NCI-H2081 treated with DMSO at 0.1 percent for 48 hours (cell line): ENCODE measurements around the gene MSH2.
A peak's percentile ranks its signal among the peaks of the same experiment; 100 is the strongest.

ENCODE experiments used
- DNase-seq: peaks from one replicate; lab custom pipeline; 2025; lab: John Stamatoyannopoulos, UW

The MSH2 gene

GRCh38 chr2:47508641-47509040 lies 105.7 kb downstream of the MSH2 start:
- no peak for DNase-seq

- no peak for DNase-seq
These were observed 106.3 kb downstream of the MSH2 start for GRCh38 chr2:47509250-47509649.

DNA sequence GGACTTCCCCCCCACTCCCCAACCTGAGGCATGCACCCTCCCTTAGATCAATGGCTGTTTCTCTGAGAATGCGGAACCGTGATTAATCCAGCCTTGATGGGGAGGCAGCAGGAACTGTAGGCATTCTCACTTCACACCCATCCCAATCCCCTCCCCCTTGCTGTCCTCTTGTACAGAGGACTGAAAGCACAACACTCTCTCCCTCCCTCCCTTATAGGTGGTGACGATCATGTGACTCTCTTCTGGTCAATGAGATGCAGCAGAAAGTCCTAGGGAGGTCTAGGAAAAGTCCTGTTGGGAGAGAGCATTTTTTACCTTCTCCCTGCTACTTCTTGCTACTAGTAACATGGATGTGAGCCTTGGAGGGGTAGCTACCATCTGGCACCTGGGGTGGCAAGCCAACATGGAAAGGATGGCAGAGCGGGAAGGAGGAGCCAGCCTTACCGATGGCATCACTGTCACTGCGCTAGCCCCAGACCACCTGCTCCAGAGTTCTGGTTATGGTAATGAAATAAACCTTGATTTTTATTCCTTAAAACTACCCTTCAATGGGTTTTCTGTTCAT lies 106.9 kb downstream of the MSH2 start:
- no peak for DNase-seq

GRCh38 chr2:47510745-47511144 lies 107.8 kb downstream of the MSH2 start:
- no peak for DNase-seq

DNA sequence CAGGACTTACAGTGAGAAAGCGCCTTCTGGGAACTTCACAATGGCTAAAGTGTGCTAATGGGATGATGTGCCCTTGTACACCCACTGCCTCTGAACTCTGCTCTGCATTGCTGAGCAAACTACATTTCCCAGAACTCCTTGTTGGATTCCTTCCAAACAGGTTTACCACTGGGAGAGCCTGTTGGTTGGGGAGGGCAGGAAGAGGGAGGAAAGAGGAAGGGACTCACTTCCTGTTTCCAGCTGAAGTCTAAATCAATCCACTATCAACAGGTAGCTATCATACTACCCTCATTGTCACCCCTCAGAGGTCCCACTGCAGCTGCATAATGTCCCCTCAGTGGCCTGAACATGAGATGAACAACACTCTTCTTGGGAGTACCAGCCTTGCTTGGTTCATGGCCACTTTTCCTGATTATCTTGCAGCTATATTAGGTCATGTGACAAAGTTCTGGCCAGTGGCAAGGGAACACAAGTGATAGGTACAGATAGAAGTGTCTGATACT lies 109.7 kb downstream of the MSH2 start:
- DNase-seq, result no peak

- DNase-seq, result no peak
These were observed 111.1 kb downstream of the MSH2 start for GRCh38 chr2:47513981-47514520.

DNA sequence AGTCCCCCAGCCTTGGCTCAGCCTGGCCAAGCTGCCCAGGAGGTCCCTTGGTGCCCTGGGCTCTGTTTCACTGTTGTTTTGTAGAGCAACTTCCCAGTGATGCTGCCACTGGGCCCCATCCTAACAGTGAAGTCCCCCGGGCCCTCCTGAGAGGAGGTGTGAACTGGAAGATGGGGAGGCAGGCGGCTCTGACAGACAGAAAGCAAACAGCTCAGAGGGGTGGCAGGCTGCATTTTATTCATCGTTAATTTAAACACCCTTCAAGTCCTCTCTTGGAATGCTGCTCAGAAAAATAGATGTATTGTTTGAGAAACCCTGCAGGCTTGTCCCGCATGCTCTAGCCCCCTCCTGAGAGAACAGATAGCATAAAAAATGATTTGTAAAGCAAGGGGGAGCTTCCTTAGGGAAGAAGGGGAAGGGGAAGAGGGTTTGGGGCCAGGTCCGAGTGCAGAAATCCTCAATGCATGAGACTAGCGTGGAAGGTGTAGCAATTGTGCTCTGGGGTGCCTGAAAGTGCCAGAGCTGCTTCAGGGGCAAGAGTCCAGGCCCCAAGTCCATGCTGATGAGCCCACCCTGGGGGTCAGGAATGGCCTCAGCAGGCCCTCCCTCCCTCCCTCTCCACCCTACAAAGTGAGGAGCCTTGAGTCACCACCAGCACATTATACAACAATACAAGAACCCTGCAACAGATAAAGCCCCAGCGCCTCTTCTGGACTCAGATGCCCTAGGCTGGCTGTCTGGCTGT lies 113.6 kb downstream of the MSH2 start:
- DNase-seq, result no peak

DNA sequence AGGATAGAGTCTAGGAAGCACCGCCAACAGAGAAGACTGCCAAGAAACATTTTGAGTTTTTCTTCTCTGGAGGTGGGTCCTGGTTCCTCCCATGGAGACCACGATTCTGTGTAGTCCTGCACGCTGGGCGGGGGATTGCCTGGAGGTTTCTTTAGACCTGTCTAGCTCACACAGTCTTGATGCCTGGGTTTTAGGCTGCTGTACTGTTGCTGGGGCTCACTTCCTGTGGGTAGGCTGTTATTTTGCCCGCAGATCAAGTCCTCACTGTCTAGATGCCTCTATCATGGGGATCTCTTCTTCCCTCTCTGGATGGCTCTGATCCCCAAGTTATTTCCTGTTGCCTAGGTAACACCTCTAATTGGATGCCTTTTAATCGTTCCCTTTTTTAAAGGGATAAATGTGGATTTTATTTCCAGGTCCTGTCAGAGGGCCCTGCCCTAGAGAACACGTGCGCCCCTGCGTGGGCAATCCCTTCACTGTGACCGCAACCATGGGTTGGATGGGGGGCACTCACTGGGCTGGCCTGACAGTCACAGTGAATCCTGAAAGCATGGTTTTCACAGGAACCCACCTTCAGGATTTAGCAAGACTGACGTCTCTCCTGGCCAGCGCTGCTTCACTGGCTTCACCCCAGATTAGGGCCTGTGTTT lies 115.7 kb downstream of the MSH2 start:
- DNase-seq, result no peak

DNA sequence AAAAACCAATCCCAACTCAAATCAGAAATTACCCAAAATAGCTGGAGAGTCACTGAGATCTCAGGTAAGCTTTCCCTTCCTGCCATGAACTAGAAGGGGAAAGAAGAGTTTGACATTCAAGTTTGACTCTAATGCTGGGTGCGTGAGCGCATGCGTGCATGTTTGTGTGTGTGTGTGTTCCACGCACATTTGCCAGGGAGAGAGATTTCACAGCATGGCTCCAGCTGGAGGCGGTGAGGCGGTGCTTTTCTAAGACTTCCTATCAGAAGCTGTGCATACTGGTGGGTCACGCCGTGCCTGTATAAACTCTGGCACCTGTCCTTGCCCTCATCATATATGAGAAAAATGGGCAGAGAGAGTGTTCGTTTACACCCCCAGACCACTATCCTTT lies 116.2 kb downstream of the MSH2 start:
- no peak for DNase-seq

- DNase-seq, result no peak
These were observed 116.8 kb downstream of the MSH2 start for GRCh38 chr2:47519604-47520301.

DNA sequence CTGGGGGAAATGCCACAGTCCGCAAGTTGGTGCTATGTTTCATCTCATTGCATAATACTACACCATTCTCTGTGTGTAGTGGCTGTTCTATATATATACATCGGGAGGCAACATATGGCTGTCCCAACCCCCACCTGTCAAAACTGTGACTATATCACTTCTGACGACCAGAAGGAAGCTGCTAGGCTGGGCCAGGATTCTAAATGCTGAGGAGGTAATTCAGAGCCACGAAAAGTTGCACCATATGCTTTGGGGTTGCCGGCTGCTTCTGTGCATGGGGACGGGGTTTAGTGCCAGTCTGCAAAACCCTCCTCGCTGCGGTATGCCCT lies 117.3 kb downstream of the MSH2 start:
- DNase-seq, result no peak

GRCh38 chr2:47520825-47521665 lies 118.1 kb downstream of the MSH2 start:
- peak; percentile 62 for DNase-seq

DNA sequence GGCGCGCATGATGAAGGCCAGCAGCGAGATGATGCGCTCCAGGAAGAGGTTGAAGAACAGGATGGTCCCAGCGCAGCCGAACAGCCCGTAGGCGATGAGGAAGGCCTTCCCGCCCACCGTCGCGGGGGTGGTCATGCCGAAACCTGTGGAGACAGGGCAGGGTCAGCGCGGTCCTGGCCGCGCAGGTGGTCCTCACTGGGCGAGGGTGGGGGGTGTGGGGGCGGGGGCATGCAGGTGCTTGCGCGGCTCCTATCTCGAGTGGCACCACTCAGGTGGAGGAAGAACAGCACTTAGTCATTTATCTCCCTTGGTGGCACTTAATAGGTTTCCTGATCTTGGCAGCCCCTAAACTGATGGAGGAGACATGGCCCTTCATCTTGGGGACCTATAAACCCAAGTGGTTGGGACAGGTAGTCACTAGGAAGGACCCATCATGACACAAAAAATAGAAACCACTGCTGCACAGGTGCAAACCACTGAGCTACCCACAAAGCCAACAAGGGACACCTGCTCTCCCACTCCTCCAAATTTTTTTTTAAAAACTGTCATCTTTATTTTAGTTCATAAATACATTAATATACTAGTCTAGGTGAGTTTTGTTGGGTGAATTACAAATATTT lies 118.8 kb downstream of the MSH2 start:
- no peak for DNase-seq

DNA sequence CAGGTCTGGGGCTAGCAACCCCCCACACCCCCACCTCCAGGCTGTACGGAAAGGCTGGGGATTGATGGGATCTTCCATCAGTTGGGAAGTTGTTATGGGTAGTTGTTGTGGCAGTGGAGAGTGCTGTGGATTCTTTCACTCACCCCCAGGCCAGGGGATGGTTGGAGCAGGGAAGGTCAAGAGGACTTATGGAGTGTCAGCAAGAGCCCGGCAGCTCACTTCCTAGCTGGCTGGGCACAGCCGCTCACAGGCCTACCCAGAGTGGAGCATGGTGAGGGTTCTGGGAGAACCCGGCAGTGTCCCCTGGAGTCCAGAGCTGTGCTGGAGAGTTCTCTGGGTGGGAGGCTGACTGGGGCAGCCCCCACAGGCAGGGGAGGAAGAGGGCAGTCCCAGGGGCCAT lies 122.2 kb downstream of the MSH2 start:
- DNase-seq, result no peak

GRCh38 chr2:47528455-47528854 lies 125.5 kb downstream of the MSH2 start:
- no peak for DNase-seq

DNA sequence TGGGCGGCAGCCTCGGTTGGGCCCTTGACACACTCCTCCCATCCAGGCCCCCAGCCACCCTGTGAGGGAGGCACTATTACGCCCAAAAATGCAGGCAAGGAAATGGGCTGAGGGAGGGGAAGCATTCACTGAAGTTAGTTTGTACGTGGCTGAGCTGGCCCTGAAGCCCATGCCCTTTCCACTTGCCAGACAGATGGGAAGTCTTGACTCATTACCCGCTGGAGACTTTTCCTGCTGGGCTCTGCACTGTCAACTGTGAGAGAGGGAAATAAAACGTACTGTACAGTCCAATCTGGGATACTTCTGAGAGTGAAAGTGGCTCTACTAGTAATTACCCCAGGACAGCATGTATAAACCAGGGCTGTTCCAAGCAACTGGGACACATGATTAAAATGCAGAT lies 125.9 kb downstream of the MSH2 start:
- no peak for DNase-seq

DNA sequence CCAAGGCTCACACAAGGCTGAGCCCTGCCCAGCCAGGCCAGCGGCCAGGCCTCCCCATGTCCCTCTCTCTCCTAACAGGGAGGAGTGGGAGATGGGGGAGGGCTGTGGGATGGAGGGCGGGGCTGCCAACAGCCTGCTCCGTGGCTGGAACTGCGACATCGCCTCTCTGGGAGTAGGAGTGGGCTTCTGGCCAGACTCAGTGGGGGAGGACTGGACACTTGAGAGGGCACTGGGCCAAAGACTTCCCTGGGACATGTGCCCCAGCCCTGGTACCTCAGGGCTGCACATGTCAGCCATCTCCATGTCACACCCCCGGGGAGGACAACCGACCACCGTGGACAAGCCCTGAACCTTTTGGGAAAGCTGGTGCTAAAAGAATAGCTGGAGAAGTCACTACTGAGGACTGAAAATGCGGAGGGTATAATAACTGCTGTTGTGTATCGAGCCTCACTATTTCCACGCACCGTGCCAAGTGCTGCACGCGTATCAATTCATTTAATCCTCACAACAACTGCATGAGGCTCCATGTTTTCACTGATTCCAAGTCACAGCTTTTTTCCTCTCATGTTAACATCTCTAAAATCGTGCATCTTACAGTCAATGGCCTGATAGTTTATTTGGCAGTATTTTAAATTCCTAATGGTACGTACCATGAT lies 127.3 kb downstream of the MSH2 start:
- DNase-seq, result no peak

DNA sequence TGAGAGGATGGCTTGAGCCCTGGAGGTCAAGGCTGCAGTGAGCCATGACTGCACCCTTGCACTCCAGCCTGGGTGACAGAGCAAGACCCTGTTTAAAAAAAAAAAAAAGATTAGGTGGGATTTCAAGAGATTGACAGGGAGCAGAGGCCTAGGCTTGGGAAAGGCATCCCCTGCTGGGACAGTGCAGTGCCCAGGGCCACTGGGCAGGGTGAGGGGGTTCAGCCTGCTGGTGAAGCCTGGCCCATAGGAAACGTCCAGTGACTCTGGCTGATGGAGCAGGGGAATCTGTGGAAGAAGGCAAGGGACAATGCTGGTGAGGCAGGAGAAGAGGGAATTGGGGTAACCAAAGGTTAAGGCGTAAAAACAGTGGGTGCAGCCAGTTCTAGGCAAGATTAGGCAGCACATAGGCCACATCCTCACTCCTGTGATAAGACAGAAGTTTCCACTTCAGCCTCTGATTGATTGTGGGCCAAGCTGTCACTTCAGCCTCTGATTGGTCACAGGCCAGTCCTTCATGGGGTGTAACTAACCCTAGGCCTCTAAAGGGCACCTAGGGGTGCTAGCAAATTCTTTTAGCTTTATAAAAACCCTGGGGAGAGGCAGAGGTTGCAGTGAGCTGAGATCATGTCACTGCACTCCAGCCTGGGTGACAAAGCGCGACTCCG lies 128.6 kb downstream of the MSH2 start:
- DNase-seq, result no peak
